Measurements from ENCODE around the gene PRKD1. TPM values are rescaled to one million over a fixed set of nuclear protein-coding genes. Genes with fewer than 3 reads are reported as not detected.

Gene PRKD1
- total RNA-seq, 1 experiment from 2014 or later = 1.2 TPM

DNA sequence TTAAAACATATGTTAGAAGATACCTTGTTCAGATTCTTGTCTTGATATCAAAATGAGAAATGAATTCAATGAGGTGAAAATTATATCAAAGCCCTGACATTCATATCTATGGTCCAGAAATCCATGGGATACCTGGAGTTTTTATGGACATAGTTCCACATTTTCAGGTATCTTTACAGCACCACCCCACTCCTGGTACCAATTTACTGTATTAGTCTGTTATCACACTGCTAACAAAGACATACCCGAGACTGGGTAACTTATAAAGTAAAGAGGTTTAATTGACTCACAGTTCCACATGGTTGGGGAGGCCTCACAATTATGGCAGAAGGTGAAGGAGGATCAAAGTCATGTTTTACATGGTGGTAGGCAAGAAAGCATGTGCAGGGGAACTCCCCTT lies 361.5 kb downstream of the PRKD1 start:
- no peak for TF ChIP-seq EZH2phosphoT487 (IDR thresholded peaks at IDR 0.05; ENCODE audit: borderline replicate concordance, low read length)
- TF ChIP-seq, protein P1, sequence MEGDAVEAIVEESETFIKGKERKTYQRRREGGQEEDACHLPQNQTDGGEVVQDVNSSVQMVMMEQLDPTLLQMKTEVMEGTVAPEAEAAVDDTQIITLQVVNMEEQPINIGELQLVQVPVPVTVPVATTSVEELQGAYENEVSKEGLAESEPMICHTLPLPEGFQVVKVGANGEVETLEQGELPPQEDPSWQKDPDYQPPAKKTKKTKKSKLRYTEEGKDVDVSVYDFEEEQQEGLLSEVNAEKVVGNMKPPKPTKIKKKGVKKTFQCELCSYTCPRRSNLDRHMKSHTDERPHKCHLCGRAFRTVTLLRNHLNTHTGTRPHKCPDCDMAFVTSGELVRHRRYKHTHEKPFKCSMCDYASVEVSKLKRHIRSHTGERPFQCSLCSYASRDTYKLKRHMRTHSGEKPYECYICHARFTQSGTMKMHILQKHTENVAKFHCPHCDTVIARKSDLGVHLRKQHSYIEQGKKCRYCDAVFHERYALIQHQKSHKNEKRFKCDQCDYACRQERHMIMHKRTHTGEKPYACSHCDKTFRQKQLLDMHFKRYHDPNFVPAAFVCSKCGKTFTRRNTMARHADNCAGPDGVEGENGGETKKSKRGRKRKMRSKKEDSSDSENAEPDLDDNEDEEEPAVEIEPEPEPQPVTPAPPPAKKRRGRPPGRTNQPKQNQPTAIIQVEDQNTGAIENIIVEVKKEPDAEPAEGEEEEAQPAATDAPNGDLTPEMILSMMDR (conservative IDR thresholded peaks at IDR 0.05; ENCODE audit: low read depth, low read length) = no peak
- TF ChIP-seq EZH2 (IDR thresholded peaks at IDR 0.05; ENCODE audit: low read length, unreplicated experiment) = no peak
- BruUV-seq (replicated peaks) = no TSS peak
- CTCF ChIA-PET = no interaction called here

GRCh38 chr14:29558516-29558915 lies 369.1 kb downstream of the PRKD1 start:
- H3F3A ChIP-seq (ENCODE audit: low read length, unreplicated experiment) = no peaks in the 10 kb centered on the region
- H3K36me3 ChIP-seq (ENCODE audit: low read depth, low read length) = no peaks in the 10 kb centered on the region
- no peaks in the 10 kb centered on the region for H3K9me3 ChIP-seq (ENCODE audit: low read length)
- no peaks in the 10 kb centered on the region for H3K79me2 ChIP-seq (ENCODE audit: low read length)
- H3K4me3 ChIP-seq (ENCODE audit: low read length) = no peak overlapping the region
- no peaks in the 10 kb centered on the region for H4K20me1 ChIP-seq (ENCODE audit: low read length)
- TF ChIP-seq, protein P1 (conservative IDR thresholded peaks at IDR 0.05; ENCODE audit: low read depth, low read length) = no peak
- TF ChIP-seq EZH2phosphoT487 (IDR thresholded peaks at IDR 0.05; ENCODE audit: borderline replicate concordance, low read length) (no peak), EZH2 (IDR thresholded peaks at IDR 0.05; ENCODE audit: low read length, unreplicated experiment) (no peak)
- H3K9ac ChIP-seq (ENCODE audit: low read length) = no peak overlapping the region
- no peak overlapping the region for H2AFZ ChIP-seq (ENCODE audit: low read length)
- H3K4me1 ChIP-seq (ENCODE audit: insufficient read depth, low read length) = no peaks in the 10 kb centered on the region
- no peak overlapping the region for H3K4me2 ChIP-seq (ENCODE audit: low read length)
- intact Hi-C loops (cut with micrococcal nuclease) = no loop called here
- no peaks in the 10 kb centered on the region for H3K9me2 ChIP-seq (replicated peaks; ENCODE audit: low read length)
- peaks cover 24% of the 10 kb centered on the region; the same call in 1 of the 2 replicates for H3K27me3 ChIP-seq (ENCODE audit: low read length)
- ChIA-PET POLR2A (ENCODE audit: unreplicated experiment) (no interaction called here), CTCF (no interaction called here)
- no peak overlapping the region for H3K27ac ChIP-seq (ENCODE audit: low read length)
- no TSS peak for BruUV-seq (replicated peaks)
- ATAC-seq = no peak
- DNase-seq = no peak

More for the DNA sequence above, 361.5 kb downstream of the PRKD1 start:
- Histone ChIP-seq H3K79me2 (ENCODE audit: low read length) (no peaks in the 10 kb centered on the region), H3K4me3 (ENCODE audit: low read length) (no peak overlapping the region), H3K4me1 (ENCODE audit: insufficient read depth, low read length) (no peaks in the 10 kb centered on the region), H2AFZ (ENCODE audit: low read length) (no peak overlapping the region), H4K20me1 (ENCODE audit: low read length) (no peaks in the 10 kb centered on the region), H3K27me3 (ENCODE audit: low read length) (no peaks in the 10 kb centered on the region), H3K9me2 (replicated peaks; ENCODE audit: low read length) (no peaks in the 10 kb centered on the region), H3K36me3 (ENCODE audit: low read depth, low read length) (no peaks in the 10 kb centered on the region), H3K4me2 (ENCODE audit: low read length) (no peak overlapping the region), H3K9ac (ENCODE audit: low read length) (no peak overlapping the region), H3K27ac (ENCODE audit: low read length) (no peak overlapping the region), H3F3A (ENCODE audit: low read length, unreplicated experiment) (no peaks in the 10 kb centered on the region), H3K9me3 (ENCODE audit: low read length) (peaks cover 12% of the 10 kb centered on the region; the same call in 1 of the 2 replicates)
- DNase-seq (no peak), ATAC-seq (no peak)
- POLR2A ChIA-PET (ENCODE audit: unreplicated experiment) = no interaction called here
- intact Hi-C loops (cut with micrococcal nuclease) = no loop called here

GRCh38 chr14:29554335-29554734 lies 373.3 kb downstream of the PRKD1 start:
- Histone ChIP-seq H3K27me3 (ENCODE audit: low read length) (peaks cover 19% of the 10 kb centered on the region; the same call in 1 of the 2 replicates), H3F3A (ENCODE audit: low read length, unreplicated experiment) (no peaks in the 10 kb centered on the region), H3K36me3 (ENCODE audit: low read depth, low read length) (no peaks in the 10 kb centered on the region), H3K79me2 (ENCODE audit: low read length) (no peaks in the 10 kb centered on the region), H3K27ac (ENCODE audit: low read length) (no peak overlapping the region), H3K4me3 (ENCODE audit: low read length) (no peak overlapping the region), H3K4me1 (ENCODE audit: insufficient read depth, low read length) (no peaks in the 10 kb centered on the region), H3K9ac (ENCODE audit: low read length) (no peak overlapping the region), H3K9me2 (replicated peaks; ENCODE audit: low read length) (no peaks in the 10 kb centered on the region), H3K9me3 (ENCODE audit: low read length) (no peaks in the 10 kb centered on the region), H4K20me1 (ENCODE audit: low read length) (no peaks in the 10 kb centered on the region), H3K4me2 (ENCODE audit: low read length) (no peak overlapping the region), H2AFZ (ENCODE audit: low read length) (no peak overlapping the region)
- TF ChIP-seq EZH2 (IDR thresholded peaks at IDR 0.05; ENCODE audit: low read length, unreplicated experiment) (no peak), EZH2phosphoT487 (IDR thresholded peaks at IDR 0.05; ENCODE audit: borderline replicate concordance, low read length) (no peak)
- TF ChIP-seq, protein P1 (conservative IDR thresholded peaks at IDR 0.05; ENCODE audit: low read depth, low read length) = no peak
- DNase-seq (no peak), ATAC-seq (no peak)
- POLR2A ChIA-PET (ENCODE audit: unreplicated experiment) = no interaction called here
- no TSS peak for BruUV-seq (replicated peaks)
- intact Hi-C loops (cut with micrococcal nuclease) = no loop called here
- CTCF ChIA-PET = no interaction called here
